T follicular helper cell (primary cell): ENCODE measurements around the gene MGAT4A.
"Not testable (repeated sequence)": the region's sequence is repeated elsewhere in the genome, so short reads cannot be mapped to it uniquely, and the experiment has no call there.

Source experiments
- DNase-seq: peaks from one replicate; pipeline ENCODE4 v3.0.0-alpha.2; 2020; ENCODE audit warnings: low read depth

MGAT4A gene

DNA sequence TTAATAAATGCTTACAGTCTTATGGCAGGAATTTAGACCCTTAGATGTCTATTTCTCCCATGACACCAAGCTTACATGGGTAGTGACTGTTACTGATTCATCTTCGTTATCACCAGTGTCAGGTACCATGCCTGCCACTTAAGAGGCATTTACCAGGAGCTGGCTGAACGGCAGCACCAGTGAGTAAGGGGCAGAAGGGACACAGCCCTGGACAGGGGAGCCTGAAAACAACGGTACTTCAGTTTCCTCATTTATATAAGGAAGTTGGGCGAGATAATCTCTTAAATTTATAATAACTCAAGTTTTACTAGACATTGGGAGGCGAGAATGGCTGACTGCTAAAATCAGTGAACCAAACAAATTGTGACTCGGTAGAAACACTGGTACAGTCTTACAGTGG is 123.8 kb downstream of the MGAT4A start:
- no peak for DNase-seq

DNA sequence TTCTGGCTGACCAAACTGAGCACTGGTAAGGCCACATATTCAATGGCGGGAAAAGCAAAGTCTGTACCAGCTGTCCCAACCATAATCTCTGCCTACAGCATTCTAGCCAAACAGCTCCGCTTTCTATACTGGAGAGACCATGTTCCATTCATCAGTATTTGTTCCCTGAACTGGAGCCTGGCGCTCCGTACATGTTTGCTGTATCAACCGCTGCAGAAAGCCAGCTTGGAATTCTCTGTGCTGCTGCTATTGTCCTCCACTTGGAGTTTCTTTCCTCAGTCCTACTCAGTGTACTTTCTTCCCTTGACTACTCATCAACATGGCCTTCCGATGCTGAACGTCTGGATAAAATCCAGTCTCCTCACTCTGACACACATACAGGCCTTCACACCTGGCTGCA is 124.5 kb downstream of the MGAT4A start:
- DNase-seq = no peak

DNA sequence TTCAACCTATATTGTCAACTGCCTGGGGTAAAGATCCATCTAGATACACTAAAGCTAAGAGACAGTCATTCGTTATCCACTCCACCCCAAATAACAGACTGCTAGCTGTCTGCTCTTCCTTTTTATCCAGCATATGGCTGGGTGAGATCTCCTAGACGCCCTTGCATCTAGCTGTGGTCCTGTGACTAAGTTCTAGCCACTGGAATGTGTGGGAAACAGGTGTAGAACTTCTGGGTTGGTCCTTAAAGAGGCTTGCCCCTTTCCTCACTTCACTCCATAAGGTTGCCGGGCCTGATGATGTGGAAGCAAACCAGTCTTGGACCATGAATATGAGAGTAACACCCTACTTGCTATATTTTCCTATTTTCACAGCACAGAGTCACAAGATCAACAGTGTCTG is 125.9 kb downstream of the MGAT4A start:
- DNase-seq = no peak

DNA sequence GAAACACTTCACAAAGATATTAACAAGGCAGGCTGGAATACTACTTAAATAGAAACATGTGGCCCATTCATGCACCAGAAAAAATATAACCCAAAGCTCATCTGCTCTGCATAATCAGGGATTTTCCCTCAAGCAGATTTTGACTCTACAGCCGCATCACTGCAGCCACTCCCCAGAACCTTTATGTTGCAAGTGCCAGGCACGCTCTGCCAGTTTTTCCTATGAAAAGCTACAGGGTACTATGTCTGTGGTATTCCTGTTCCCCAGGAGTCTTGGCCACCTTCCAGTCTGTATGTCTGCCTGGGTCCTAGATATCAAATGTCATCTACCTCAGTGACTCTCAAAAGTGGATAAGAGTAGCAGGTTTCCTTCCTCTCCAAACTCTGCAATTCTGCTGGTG is 126.4 kb downstream of the MGAT4A start:
- DNase-seq = no peak

DNA sequence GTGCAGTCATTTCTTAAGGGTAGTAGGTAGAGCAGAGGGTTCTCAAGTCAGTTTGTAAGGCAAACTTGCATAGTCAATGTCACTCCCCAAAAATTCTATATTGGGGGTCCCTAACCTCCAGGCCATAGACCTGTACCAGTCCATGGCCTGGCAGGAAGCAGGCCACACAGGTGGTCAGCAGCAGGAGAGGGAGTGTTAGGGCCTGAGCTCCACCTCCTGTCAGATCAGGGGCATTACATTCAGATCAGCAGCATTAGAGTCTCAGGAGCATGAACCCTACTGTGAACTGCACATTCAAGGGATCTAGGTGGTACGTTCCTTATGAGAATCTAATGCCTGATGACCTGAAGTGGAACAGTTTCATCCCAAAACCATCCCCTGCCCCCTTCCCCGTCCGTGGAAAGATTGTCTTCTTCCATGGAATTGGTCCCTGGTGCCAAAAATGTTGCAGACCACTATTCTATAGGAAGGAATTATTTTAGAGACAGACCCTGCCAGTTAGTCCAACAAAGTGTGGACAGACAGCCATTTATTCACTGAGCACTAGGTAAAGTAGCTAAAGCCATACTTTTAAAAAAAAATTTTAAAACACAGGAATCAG is 129.3 kb downstream of the MGAT4A start:
- DNase-seq = no peak

DNA sequence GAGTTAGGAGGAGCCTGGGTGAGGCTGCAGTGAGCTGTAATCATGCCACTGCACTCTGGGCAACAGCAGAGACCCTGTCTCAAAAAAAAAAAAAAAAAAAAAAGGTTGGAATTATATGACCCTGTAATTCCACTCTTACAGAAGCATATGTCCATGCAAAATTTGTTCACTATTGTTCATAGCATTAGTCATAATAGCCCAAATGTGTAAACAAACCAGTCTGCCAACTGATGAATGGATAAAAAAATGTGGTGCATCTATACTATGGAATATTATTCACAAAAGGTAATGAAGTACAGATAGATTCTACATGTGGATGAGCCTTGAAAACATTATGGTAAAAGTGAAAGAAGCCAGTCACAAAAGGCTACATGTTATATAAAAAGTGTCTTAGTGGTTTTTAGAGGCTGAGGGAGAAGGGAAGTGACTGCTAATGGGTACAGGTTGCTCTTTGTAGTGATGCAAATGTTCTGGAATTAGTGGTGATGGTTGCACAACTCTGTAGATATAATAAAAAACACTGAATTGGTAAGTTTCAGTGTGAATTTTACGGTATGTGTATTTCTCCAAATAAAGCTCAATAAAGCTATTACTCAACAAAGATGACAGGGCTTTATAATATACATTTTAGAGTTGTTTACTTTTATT is 132.0 kb downstream of the MGAT4A start:
- no peak for DNase-seq

DNA sequence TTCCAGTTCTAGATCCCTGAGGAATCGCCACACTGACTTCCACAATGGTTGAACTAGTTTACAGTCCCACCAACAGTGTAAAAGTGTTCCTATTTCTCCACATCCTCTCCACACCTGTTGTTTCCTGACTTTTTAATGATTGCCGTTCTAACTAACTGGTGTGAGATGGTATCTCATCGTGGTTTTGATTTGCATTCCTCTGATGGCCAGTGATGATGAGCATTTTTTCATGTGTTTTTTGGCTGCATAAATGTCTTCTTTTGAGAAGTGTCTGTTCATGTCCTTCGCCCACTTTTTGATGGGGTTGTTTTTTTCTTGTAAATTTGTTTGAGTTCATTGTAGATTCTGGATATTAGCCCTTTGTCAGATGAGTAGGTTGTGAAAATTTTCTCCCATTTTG is 136.3 kb downstream of the MGAT4A start:
- DNase-seq = not testable (repeated sequence)

DNA sequence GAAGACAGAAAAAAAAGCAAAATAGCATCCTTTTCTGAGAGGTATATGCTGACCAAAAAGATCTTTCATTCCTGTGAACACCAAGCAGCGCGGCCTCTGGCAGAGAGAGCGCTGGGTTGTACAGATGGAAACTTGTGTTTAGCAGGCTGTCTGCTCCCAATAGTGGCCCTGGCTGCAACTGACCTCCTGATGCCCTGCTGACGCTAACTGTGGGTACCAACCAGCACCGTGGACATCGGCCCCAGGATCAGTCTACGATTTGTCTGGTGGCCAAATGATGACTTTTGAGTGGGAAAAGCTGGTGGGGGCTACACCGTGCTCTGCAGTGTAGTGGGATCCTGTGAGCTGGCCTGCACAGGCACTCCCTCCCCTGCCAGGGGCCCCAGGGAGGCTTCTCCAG is 138.4 kb downstream of the MGAT4A start:
- no peak for DNase-seq

DNA sequence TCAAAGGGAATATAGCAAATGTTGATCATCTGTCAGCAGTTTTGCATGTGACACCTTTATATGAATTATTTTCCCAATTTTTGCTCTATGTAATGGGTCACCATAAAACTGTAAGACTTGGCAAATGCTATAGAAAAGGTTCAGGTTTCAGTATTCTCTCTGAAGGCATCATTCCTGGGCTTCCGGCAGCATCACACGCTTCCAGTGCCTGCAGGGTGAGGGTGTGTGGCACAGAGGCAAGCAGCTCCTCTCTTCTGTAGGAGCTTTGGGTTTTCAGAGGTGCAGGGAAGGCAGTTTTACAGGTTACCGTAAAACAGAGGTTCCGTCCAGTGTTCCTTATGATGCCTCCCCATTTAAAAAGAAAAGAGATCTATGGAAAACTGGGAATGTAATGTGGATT is 141.4 kb downstream of the MGAT4A start:
- no peak for DNase-seq

DNA sequence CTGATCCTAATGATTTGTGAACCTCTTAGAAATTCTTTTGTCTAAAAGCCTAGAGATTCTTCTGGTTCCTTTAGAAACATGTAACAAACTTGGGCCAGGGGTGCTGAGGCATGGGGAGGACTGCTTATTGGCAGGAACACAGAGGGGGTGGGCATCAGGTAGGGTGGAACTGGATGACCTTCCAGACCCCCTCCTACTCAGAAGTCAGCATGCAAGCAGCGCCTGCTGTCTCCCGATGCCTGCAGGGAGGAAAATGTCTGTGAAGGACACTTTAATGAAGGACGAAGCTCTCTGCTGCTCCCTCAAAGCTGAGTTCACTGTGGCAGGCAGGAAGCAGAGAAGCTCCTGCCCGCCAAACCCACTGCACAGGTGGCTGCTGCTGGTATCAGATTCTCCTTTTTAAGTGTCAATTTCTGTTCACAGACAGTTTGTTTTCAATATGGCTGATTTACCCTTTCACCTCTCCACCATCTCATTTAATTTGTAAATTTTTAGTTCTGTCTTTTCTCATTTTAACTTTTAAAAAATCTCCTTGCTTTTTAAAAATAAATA is 142.0 kb downstream of the MGAT4A start:
- DNase-seq = no peak

DNA sequence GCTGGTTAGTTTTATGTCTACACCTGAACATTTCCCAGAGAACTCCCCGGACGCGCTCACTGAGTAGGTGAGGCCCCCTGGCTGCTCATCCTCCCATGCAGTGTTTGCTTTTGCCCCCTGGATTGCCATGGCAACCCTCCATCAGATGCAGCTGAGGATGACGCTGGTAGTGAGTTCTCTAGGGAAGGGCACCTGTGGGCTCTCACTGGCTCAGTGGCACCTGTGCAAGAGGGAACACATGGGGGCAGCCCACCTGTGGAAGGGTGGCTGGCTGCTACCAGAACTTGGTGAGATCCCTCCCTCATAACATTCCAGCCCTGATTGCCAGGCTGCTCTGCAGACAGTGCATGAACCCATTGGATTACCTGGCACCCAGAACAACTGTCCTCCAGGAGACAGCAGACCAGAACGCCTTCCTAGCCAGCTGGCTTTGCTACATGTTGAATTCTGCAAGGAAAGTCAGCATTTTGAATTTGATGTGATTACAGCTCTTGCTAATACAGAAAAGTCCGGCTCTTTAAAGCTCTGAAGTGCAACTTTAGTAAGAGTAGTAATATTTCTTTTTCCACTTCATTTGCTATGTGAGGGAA is 144.3 kb downstream of the MGAT4A start:
- DNase-seq = no peak

DNA sequence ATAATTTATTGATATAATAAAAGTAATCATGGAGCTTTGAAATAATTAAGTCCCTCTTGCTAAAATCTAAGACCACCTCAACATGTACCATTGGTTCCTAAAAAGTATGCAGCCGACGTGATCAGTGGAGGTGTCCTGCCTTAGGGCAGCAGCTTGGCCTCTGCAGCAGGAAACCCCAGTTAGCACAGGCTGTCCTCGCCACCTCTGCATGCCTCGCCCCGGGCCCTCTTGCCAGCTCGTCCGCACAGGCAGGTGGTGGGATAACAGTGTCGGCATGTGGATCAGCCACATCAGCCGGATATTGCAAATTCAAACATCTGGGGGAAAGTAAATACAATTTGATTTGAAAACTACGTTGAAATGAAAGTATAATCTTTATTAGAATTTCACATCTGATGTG is 145.5 kb downstream of the MGAT4A start:
- no peak for DNase-seq

DNA sequence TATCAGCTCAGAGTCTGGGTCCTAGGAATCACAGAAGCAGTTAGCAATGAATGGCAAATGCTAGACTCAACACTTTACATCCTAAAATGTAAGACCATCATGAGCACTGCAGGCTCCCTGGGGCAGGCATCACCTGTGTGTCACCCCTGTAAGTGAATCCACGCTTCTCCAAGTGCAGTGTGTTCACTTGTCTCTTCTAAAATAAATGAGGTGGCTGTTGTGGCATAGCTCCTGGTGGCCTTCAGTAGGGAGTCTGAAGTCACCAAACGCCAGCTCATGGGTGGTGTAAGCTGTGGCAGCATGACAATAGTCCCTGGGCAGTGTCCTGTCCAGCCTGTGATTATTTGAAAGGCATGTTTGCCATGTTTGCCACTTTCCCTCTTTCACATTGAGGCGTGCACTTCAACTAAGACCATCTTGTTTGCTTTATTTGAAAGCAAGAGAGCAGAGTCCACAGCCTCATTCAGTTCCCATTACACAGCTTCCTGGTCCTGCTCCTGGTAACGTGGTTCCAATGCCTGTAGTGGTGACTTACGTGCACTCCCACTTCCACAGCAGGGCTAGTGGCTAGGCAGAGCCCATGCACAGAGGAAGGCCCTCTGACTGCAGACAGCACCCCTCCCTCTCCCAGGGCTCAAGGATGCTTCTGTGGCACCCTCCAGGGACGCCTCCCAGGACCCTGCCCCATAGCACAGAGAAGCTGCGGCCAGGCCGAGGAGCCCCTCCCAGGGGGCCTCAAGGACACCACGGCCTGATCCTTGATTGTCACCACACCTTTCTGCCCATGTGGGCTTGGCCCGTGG is 146.9 kb downstream of the MGAT4A start:
- no peak for DNase-seq

DNA sequence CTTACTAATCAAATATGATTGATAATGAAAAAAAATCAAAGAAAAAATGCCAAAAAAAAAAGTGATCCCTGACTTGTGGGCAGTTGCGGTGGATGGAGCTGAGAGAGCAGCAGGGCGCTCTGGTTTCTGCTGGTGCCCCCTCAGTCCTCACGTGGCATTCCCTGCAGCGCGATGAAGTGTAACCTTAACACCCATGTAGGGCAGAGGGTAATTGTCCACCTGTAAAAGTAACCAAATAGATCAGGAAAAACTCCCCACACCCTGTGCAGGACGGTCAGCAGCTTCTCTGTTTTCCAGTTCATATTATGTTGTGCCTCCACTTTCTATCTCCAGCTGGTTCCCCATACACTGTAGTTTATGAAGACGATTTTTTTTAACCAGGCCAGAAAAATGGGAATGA is 147.7 kb downstream of the MGAT4A start:
- DNase-seq = no peak

DNA sequence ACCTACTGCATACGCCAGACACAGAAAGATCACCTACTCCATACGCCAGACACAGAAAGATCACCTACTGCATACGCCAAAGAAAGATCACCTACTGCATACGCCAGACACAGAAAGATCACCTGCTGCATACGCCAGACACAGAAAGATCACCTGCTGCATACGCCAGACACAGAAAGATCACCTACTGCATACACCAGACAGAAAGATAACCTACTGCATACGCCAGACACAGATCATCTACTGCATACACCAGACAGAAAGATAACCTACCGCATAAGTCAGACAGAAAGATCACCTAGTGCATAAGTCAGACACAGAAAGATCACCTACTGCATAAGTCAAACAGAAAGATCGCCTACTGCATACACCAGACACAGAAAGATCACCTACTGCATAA is 148.4 kb downstream of the MGAT4A start:
- DNase-seq = no peak

DNA sequence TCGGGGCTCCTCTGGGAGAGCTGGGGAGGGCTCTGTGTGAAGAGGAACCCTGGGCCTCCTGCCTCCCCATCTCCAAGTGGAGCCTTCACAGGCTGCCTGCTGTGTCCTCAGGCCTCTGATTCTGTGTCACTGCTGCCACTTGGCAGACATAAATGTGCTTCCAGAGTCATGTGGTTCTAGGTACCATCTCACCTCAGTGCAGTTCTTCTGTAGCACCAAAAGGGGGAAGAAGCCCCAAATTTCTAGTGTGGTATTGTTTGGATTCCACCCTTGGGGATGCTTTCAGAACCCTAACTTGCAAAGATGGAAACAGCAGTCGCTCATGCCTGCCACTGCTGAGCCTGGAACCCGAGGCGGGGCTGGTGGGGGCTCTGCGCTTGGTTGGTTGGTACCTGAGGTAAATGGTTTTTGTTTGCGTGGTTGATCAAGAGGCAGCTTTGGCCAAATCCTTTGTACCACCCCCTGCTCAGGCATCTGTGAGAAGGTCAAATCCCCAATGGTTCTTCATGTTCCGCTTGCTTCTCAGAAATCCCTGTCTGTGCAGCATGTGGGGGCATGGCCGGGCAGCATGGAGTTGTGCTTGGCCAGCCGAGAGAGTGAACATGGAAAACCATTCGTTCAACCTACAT is 150.2 kb downstream of the MGAT4A start:
- DNase-seq = no peak

DNA sequence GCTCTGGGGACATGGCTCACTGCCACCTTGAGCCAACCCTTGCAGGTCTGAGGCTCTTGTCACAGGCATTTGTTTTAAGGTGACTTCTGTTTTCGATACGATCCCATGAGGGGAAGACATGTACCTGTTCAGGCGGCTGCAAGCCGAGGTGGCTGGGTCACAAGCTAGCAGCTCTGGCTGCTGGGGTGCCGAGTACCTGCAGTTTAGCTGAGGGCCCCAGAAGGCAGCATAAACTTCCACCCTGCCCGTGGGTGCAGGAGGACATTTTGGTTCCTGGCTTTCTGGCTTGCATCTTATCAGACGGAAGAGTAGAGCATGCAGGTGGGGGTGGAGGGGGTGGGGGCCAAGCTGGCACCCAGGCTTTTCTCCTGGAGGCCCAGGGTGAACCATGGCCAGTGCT is 151.0 kb downstream of the MGAT4A start:
- DNase-seq = no peak

DNA sequence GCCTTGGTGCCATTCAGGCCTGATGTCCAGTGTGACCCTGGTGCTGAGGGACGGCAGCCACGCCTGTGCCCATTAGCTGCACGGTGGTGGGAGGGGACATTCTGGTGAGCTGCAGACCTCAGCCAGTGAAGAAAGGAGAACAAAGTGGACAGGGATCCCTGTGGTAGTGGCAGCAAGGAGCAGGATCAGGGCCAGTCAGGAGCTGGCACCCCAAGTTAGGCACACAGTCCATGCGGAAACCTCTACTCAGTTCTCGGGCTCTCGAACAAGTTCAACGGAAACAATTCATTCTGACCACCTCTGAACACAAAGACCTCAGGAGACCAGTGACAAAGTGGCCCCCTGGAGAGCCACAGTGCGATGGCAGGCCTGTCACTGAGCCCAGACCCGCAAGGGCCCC is 152.7 kb downstream of the MGAT4A start:
- no peak for DNase-seq

DNA sequence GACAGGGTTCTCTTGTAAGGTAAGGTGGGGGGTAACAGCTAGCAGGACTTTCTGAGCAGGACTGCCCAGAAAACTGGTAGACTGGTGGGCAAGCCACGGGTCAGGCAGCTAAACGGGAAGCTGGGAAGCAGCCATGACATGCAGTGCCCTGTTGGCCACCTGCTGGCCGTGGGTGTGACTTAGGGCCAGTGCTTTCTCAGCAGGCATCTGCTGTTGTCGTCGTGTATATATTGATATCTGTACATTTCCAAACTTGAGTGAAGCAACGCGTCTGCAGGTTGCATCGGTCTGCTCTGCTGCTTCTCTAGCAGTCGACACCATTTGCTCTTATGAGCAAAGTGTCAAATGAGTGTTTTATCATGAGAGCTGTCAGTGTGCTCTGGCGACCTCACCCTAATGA is 153.6 kb downstream of the MGAT4A start:
- DNase-seq = no peak

DNA sequence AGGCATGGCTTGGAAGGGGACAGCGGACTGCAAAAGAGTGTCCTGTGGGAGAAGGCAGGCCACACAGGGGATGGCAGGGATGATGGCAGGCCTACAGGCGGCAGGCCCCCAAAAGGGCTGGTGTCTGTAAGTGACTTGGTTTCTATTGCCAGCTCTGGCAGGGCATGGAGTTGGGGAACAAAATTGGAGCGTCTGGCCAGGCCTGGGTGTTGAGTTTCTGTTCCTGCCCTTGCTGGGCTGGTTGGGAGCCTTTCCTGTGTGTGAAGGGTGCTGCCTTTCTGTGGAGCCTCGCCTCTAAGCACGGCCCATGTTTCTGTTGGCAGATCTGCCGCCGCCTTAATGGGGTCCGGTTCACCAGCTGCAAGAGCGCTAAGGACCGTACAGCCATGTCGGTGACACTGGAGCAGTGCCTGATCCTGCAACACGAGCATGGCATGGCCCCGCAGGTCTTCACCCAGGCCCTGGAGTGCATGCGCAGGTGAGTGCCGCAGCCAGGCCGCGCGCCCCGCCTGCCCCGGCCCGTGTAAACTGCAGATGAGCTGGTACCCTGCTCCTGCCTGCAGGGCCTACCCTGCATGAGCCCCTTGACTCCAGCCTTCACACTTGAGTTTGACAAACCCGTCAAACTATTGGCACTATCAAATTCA is 154.1 kb downstream of the MGAT4A start:
- no peak for DNase-seq

DNA sequence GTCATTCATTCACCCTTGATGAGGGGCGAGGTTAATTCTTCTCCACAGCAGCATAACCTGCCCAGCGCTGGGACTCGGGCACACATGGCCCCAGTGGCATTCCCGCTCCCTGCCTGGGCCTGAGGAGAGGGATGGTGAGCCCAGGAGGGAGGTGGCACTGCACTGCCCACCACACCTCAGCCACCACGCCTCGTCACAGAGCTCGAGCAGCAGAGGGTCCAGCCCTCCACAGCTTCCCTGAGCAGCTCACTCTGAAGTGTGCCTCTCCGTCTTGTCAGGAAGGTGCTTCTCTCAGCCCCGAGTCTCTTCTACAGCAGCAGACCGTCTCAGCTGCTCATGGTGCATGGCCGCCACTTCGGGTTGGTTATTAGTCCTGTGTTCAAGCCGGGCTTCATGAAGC is 157.5 kb downstream of the MGAT4A start:
- DNase-seq = no peak

DNA sequence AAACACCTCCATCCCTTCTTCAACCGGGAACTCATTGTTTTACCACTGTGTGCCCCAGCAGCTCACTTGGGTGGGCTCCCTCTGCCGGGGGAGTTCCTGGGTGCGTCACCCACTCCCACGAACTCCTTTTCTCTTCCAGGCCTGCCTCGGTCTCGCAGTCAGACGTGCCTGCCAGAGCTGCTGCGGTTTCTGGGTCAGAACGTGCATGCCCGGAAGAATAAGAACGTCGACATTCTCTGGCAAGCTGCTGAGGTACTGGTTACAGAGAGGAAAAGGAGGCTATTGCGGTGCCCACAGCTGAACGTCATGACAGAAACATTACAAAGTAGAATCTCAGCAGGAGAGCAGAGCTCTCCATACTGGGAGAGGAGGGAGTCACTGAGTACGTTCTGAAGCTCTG is 158.3 kb downstream of the MGAT4A start:
- no peak for DNase-seq
